HG02610 (cell line): ENCODE measurements around the gene MFGE8.

Experiments
- ATAC-seq: cut with Tn5 transposase; IDR thresholded peaks from one replicate; pipeline ENCODE4 v1.9.1; 2021; ENCODE audit warnings: mild to moderate bottlenecking, moderate library complexity; ENCODE audit not compliant: unreplicated experiment

MFGE8 gene

GRCh38 chr15:88900309-88900981 is 12.7 kb downstream of the MFGE8 start:
- no peak for ATAC-seq

DNA sequence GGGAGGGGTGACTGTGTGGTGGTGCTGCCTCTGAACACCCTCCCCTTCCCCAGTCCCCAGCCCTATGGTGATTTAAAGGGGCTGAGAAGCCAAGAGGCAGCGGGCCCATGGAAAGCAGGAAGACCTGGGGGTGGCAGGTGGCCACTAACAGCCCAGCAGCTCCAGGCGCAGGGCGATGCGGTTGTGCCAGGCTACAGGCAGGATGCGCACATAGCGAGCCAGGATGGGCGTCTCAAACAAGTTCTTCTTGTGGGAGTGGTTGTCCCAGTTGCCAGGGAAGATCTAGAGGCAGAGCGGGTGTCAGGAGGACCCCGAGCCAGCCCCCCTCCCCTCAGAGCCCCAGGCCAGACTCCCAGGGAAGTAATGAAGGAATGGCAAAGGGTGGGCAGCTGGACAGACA is 13.9 kb downstream of the MFGE8 start:
- ATAC-seq, result no peak

- no peak for ATAC-seq
Measured at GRCh38 chr15:88898736-88899135, 14.4 kb downstream of the MFGE8 start.

DNA sequence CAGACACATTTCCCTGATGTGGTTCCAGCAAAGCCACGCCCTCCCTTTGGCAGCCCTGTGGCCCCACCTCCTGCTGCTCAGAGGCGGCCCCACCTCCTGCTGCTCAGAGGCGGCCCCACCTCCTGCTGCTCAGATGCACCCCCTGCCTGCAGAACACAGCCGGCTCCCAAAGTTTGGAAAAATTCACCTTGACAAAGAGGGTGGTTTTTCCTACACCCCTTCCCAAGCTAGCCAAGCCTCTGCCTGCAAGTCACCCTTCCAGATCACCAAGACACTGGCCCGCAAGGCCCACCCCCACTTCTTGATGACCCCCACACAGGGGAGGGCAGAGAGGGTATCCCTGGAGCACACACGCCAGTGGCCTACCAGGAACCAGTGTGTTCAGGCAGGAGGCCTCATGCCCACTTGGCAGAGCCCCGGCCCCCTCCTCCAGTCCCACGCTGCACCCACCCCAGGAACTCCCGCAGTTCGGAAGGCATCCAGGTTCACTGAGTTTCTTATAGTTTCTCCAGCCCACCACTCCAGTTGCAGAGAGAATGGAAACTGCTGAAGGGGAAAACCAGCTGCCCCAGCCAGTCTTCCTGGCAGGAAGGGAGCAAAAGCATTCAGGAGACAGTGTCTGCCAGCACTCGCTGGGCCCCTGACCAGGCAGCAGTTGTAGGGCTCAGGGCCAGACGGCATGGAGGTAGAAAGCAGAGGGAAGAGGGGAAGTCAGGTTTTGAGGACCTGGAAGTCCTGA is 15.6 kb downstream of the MFGE8 start:
- ATAC-seq, result no peak

DNA sequence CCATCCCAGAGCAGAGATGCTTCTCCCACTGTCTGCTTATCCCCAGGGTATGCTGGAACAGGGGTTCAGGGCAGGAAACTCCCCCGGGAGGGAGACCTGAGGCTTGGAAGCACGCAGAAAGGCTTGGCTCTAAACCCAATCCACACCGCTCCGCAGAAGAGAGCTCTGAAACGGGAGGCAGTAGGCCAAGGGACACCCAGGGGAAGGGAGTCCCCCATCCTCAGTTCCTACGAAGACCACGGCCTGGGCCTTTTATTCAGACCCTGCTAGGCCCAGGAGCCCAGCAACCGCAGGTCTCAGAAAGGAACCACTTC is 16.1 kb downstream of the MFGE8 start:
- no peak for ATAC-seq

DNA sequence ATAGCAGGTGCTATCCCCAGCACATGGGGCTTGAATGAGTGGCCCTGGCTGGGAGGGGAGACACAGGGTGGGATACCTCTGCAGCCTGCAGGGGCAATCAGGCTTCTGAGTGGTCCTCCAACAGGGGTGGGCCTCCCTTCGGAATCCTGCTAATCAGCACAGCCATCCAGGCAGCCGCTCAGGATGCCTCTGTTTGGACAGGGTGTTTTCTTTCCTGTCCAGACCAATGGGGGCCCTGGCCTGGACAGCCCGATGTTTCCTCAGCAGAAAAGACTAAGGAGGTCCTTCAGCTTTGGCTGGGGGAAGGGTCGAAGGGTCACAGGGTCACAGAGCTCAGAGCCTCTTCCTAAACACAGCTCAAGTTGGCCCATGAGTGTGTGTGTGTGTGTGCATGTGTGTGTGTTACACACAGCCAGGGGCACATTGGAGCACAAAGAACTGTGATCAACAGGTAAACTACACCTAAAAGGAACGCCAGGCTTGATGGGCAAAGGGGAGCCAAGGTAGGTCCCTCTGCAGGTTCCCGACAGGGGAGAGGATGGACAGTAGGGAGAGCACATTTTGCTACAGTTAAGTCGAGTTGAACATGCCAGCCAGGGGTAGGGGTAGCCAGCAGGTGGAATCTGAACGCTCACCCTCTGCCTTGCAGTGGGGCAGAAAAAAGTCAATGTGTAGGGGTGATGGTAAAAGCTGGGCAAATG is 16.7 kb downstream of the MFGE8 start:
- no peak for ATAC-seq

GRCh38 chr15:88894819-88895767 is 18.1 kb downstream of the MFGE8 start, which contains the start of gene HAPLN3:
HAPLN3 (minus strand) TSS chr15:88895544; CDS start chr15:88887298, 8,246 bp downstream.
- peak; percentile 72 for ATAC-seq

- ATAC-seq, result no peak
Measured at GRCh38 chr15:88894348-88894818, 18.8 kb downstream of the MFGE8 start.

DNA sequence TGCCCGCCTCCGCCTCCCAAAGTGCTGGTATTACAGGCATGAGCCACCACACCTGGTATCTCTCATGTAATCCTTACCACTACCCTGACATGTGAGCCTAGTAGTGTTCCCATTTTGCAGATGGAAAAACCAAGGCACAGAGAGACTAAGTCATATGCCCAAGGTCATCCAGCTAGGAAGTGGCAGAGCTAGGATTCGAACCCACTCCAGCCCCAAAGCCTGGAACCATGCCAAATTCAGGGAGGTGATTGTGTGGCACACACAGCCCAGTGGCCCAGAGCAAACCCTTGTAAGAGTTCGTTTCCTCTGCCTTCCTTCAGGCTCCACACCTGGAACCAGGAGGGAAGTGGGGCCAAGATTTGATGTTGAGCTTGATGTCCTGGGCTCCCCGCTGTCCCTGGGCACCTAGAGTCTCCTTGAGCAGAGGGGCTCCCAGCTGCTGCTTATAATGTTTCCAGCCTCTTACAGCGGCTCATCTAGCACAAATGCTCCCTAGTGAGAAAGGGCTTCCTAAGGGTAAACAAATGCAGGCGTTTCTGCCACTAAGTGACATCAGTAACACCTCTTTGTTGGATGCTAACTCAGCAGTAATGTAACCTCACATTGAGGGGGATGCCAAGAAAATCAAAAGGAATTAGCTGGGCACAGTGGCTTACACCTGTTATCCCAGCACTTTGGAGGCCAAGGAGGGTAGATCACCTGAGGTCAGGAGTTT is 21.5 kb downstream of the MFGE8 start:
- ATAC-seq, result no peak

DNA sequence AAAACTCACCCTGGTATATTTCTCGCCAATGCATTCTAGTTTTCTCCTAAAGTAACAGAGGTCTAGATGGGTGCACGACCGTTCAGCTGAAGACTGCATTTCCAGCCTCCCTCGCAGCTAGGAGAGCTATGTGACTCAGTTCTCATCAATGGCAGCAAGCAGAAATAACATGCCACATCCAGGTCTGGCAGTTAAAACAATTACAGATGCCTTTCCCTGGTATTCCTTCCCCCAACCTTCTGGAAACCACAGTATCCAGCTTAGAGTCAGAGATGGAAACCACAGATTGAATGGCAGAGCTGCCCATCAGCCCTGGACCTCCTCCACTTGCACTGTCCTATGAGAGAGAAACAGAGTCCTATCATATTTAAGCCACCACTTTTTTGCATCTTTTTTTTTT is 22.7 kb downstream of the MFGE8 start:
- ATAC-seq, result no peak

DNA sequence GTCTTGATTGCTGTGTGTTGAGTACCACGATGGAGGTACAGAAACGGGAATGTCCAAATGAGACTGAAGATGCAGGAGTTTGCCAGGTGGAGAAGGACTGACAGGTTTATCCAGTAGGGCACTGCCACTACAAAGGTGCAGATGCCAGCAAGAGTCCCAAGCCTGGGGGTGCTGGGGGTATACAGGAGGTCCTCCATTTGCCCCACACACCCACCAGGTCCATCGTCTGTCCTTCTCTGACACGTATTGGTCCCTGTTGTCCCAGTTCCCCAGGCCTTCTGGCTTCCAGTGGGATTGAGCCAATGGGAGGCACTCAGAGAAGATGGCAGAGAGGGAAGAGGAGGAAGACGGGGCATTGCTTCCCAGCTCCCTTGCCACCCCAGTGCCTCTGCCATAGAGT is 24.5 kb downstream of the MFGE8 start:
- no peak for ATAC-seq

- ATAC-seq, result no peak
Measured at GRCh38 chr15:88887068-88887580, 26.1 kb downstream of the MFGE8 start.

- no peak for ATAC-seq
Measured at GRCh38 chr15:88882785-88883184, 30.4 kb downstream of the MFGE8 start.

DNA sequence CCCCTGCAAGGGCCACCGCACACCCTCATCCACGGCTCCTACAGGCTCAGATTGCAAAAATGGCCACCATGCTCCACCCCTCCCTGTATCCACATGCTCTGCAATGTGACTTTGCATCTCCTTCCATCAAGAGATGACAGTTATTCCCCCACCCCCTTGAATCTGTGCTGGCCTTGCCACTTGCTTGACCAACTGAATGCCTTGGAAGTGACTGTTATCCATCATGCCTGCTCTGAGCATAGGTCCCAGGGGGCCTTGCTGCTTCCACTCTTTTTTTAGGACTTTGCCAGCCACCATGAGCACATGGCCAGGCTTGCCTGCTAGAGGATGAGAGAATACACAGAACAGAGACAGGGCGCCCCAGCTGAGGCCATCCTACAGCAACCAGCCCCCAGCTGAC is 31.4 kb downstream of the MFGE8 start:
- no peak for ATAC-seq

- no peak for ATAC-seq
Measured at GRCh38 chr15:88880944-88881740, 32.0 kb downstream of the MFGE8 start.

GRCh38 chr15:88878720-88879184 is 34.4 kb downstream of the MFGE8 start:
- ATAC-seq, result no peak

GRCh38 chr15:88877906-88878305 is 35.3 kb downstream of the MFGE8 start:
- no peak for ATAC-seq

GRCh38 chr15:88877415-88877814 is 35.8 kb downstream of the MFGE8 start:
- ATAC-seq, result no peak

DNA sequence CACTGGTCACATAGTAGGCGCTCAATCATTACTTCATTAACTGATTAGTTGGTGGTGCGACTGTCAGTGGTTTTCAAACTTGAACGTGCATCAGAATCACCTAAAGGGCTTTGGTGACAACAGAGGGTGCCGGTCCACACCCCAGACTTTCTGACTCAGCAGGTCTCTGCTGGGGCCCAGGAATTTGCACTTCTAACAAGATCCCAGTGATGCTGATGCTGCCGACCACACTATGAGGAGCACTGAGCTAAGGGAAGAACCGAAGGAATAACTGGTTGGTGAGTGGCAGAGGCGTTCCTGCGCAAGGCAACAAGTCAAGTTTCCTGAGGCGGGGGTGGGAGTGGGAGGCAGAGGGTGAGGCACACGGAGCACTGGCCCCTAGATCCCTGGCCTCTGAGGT is 36.6 kb downstream of the MFGE8 start:
- no peak for ATAC-seq
